Measurements from ENCODE around the gene CELF2.

The CELF2 gene

GRCh38 chr10:11249152-11249807 is 231.6 kb downstream of the CELF2 start:
- no peak for TF ChIP-seq ZNF248 (tag by site-specific recombination; IDR thresholded peaks at IDR 0.05)
- no peak for TF ChIP-seq ZNF302 (tag by site-specific recombination; IDR thresholded peaks at IDR 0.05; ENCODE audit: low read depth)
- TF ChIP-seq ZBTB48 (tag by site-specific recombination; IDR thresholded peaks at IDR 0.05): no peak
- TF ChIP-seq ZNF37A (tag by site-specific recombination; IDR thresholded peaks at IDR 0.05): no peak
- TF ChIP-seq ZNF558 (tag by site-specific recombination; IDR thresholded peaks at IDR 0.05): no peak
- no peak for TF ChIP-seq KLF10 (tag by site-specific recombination; IDR thresholded peaks at IDR 0.05)
- no peak for TF ChIP-seq HOXC10 (CRISPR knock-in tag; IDR thresholded peaks at IDR 0.05)
- TF ChIP-seq ZNF548 (tag by site-specific recombination; IDR thresholded peaks at IDR 0.05): no peak
- TF ChIP-seq KLF7 (tag by site-specific recombination; IDR thresholded peaks at IDR 0.05; ENCODE audit: borderline replicate concordance): no peak
- TF ChIP-seq KLF16 (tag by site-specific recombination; IDR thresholded peaks at IDR 0.05): no peak
- H3K27ac ChIP-seq (ENCODE audit: extremely low read depth, low read depth, low read length): no peak overlapping the region

GRCh38 chr10:11249808-11250195 is 232.1 kb downstream of the CELF2 start:
- TF ChIP-seq ZNF571 (tag by site-specific recombination; IDR thresholded peaks at IDR 0.05) (no peak), BCL6B (tag by site-specific recombination; IDR thresholded peaks at IDR 0.05) (no peak), ZNF513 (tag by site-specific recombination; IDR thresholded peaks at IDR 0.05) (no peak), ZNF776 (tag by site-specific recombination; IDR thresholded peaks at IDR 0.05; ENCODE audit: borderline replicate concordance) (no peak), ZNF610 (tag by site-specific recombination; IDR thresholded peaks at IDR 0.05; ENCODE audit: borderline replicate concordance) (no peak)
- ChIA-PET POLR2A (interaction anchor here (0.9 kb wide), 1 partner anchor 72 kb away, joined by 3 read pairs; no protein-coding TSS in a partner anchor), CTCF (interaction anchor here (0.6 kb wide), 2 partner anchors 105 to 1641 kb away, joined by 4 to 5 read pairs; no protein-coding TSS in a partner anchor)
- Histone ChIP-seq H3K4me1 (ENCODE audit: control insufficient read depth, insufficient read depth, low read length) (no peaks in the 10 kb centered on the region), H3K9me3 (ENCODE audit: control insufficient read depth, insufficient read depth, low read depth, low read length) (no peaks in the 10 kb centered on the region), H3K36me3 (ENCODE audit: control insufficient read depth in 2 of 2, insufficient read depth in 1 of 2, low read length in 2 of 2) (peaks cover 0 to 3% of the 10 kb centered on the region in 2 experiments; a peak in 1 of 3 replicates), H3K4me3 (ENCODE audit: low read depth, low read length) (no peak overlapping the region), H3K27ac (ENCODE audit: extremely low read depth, low read depth, low read length) (no peak overlapping the region)

More at GRCh38 chr10:11249152-11249807, 231.6 kb downstream of the CELF2 start:
- peaks cover 0 to 3% of the 10 kb centered on the region in 2 experiments; a peak in 1 of 3 replicates for H3K36me3 ChIP-seq (ENCODE audit: control insufficient read depth in 2 of 2, insufficient read depth in 1 of 2, low read length in 2 of 2)
- ChIA-PET CTCF (interaction anchor here (0.6 kb wide), 2 partner anchors 105 to 1641 kb away, joined by 4 to 5 read pairs; no protein-coding TSS in a partner anchor), POLR2A (no interaction called here)
- no peak overlapping the region for H3K4me3 ChIP-seq (ENCODE audit: low read depth, low read length)
- H3K9me3 ChIP-seq (ENCODE audit: control insufficient read depth, insufficient read depth, low read depth, low read length): no peaks in the 10 kb centered on the region
- no peaks in the 10 kb centered on the region for H3K4me1 ChIP-seq (ENCODE audit: control insufficient read depth, insufficient read depth, low read length)

DNA sequence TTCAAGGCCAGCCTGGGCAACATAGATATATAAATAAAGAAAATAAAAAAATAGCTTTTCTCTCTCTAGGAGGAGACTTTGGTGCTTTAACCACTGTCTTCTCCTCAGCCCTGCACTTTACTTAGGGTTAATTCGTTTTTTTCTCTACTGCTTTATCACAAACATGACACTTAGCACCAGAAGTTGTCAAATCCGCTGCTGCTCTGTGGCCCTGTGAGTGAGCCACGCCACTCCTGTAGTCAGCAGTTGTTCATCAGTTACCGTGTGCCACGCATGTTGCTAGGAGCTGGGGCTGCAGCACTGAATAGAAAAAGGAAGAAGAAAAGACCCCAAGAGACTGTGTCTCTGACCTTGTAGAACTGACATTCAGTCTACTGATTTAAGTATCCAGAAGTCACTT is 232.6 kb downstream of the CELF2 start:
- no peak for TF ChIP-seq ZNF585B (tag by site-specific recombination; IDR thresholded peaks at IDR 0.05)
- no peak for TF ChIP-seq ZNF621 (tag by site-specific recombination; IDR thresholded peaks at IDR 0.05)
- TF ChIP-seq ZBTB7A (tag by site-specific recombination; IDR thresholded peaks at IDR 0.05; ENCODE audit: low read depth): no peak
- TF ChIP-seq, protein P1, sequence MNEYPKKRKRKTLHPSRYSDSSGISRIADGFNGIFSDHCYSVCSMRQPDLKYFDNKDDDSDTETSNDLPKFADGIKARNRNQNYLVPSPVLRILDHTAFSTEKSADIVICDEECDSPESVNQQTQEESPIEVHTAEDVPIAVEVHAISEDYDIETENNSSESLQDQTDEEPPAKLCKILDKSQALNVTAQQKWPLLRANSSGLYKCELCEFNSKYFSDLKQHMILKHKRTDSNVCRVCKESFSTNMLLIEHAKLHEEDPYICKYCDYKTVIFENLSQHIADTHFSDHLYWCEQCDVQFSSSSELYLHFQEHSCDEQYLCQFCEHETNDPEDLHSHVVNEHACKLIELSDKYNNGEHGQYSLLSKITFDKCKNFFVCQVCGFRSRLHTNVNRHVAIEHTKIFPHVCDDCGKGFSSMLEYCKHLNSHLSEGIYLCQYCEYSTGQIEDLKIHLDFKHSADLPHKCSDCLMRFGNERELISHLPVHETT (tag by site-specific recombination; IDR thresholded peaks at IDR 0.05): no peak
- TF ChIP-seq ZNF488 (tag by site-specific recombination; IDR thresholded peaks at IDR 0.05): no peak
- TF ChIP-seq ZXDB (tag by site-specific recombination; IDR thresholded peaks at IDR 0.05): no peak
- no peak for TF ChIP-seq ZNF548 (tag by site-specific recombination; IDR thresholded peaks at IDR 0.05)
- TF ChIP-seq WT1 (tag by site-specific recombination; IDR thresholded peaks at IDR 0.05): no peak
- H3K36me3 ChIP-seq (ENCODE audit: control insufficient read depth in 2 of 2, insufficient read depth in 1 of 2, low read length in 2 of 2): peaks cover 0 to 3% of the 10 kb centered on the region in 2 experiments; a peak in 1 of 3 replicates
- H3K4me3 ChIP-seq (ENCODE audit: low read depth, low read length): no peak overlapping the region
- ChIA-PET CTCF (interaction anchor here (0.6 kb wide), 1 partner anchor 106 kb away, joined by 4 read pairs; no protein-coding TSS in a partner anchor), POLR2A (interaction anchor here (0.9 kb wide), 1 partner anchor 72 kb away, joined by 3 read pairs; no protein-coding TSS in a partner anchor)
- no peaks in the 10 kb centered on the region for H3K4me1 ChIP-seq (ENCODE audit: control insufficient read depth, insufficient read depth, low read length)
- H3K9me3 ChIP-seq (ENCODE audit: control insufficient read depth, insufficient read depth, low read depth, low read length): no peaks in the 10 kb centered on the region
- no peak overlapping the region for H3K27ac ChIP-seq (ENCODE audit: extremely low read depth, low read depth, low read length)
